Measurements from ENCODE around the gene PRKAR1B. TPM values are rescaled to one million over a fixed set of nuclear protein-coding genes. Genes with fewer than 3 reads are reported as not detected.

The PRKAR1B gene
- total RNA-seq, 2 experiments from 2014 or later: 48.7 to 49.9 TPM

- no peak overlapping the region for H3K4me3 Mint-ChIP-seq
- POLR2A ChIA-PET: interaction anchor here (1.1 kb wide), 1 partner anchor 9 kb away, joined by 3 read pairs; no protein-coding TSS in a partner anchor
- H3K4me1 Mint-ChIP-seq (ENCODE audit: low read depth): no peaks in the 10 kb centered on the region
- H3K9me3 Mint-ChIP-seq: no peaks in the 10 kb centered on the region
- no peak for ATAC-seq
- peaks cover 18% of the 10 kb centered on the region for H3K36me3 Mint-ChIP-seq (ENCODE audit: low read depth)
- TF ChIP-seq CTCF (IDR thresholded peaks at IDR 0.05): no peak
- CTCF ChIA-PET: no interaction called here
- no peaks in the 10 kb centered on the region for H3K27me3 Mint-ChIP-seq
- no peak for DNase-seq
- intact Hi-C loops (cut with micrococcal nuclease): loop anchor here (5.0 kb wide), 1 partner anchor 448 kb away; no protein-coding TSS in a partner anchor
- no peak overlapping the region for H3K27ac Mint-ChIP-seq
Observed at GRCh38 chr7:770741-771166, 43.7 kb upstream of the PRKAR1B start.

DNA sequence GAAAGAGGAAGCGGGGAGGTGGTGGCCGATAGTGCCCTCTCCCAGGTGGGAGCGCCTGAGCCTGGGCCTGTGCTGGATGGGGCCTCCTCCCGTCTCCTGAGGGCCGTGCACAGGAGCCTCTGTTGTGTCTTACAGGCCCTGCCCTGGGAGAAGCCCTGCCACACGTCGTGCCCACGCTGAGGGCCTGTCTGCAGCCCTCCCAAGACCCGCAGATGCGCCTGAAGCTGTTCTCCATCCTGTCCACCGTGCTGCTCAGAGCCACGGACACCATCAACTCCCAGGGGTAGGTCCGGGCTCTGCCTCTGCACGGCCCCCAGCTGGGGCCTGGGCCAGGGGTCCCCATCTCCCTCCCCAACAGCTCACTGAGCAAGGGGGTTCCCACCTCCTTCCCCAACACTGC lies 43.3 kb upstream of the PRKAR1B start:
- intact Hi-C loops (cut with micrococcal nuclease): loop anchor here (5.0 kb wide), 1 partner anchor 448 kb away; no protein-coding TSS in a partner anchor
- DNase-seq (no peak), ATAC-seq (no peak)
- Mint-ChIP-seq H3K27ac (no peak overlapping the region), H3K4me1 (ENCODE audit: low read depth) (no peaks in the 10 kb centered on the region), H3K9me3 (no peaks in the 10 kb centered on the region), H3K36me3 (ENCODE audit: low read depth) (peaks cover 15% of the 10 kb centered on the region), H3K4me3 (no peak overlapping the region), H3K27me3 (no peaks in the 10 kb centered on the region)
- POLR2A ChIA-PET: no interaction called here
- no peak for TF ChIP-seq CTCF (IDR thresholded peaks at IDR 0.05)
- CTCF ChIA-PET: no interaction called here

DNA sequence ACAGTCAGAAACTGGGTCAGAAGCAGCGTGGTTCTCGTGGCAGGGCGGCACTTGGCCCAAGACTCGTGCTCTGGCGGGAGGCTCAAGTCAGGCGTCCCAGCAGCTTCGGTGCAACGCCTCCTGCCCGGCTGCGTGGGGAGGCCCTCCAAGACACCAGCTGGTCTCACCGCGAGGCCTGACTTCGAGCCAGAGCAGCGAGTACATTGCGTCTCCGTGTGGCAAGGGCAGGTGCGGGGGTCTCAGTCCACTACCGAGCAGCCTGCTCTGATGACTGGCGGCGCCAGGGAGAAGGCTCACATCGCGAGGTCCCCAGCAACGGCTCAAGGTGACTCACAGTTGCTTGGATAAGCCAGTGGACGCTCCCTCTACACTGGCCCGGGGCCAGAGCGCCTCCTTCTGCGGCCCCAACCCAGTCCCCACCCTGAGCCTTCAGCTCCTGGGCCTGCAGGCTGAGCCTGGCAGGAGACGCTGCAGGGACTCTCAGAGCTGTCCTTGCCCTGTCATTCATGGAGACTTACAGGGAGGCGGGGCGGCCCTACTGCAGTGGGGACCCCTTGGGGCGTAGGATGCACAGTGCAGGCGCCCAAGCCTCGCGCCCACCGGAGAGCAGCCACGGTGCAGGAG lies 41.9 kb upstream of the PRKAR1B start:
- CTCF ChIA-PET: no interaction called here

GRCh38 chr7:767941-768731 lies 41.1 kb upstream of the PRKAR1B start:
- ATAC-seq (no peak), DNase-seq (no peak)
- no peaks in the 10 kb centered on the region for H3K9me3 Mint-ChIP-seq
- peaks cover 23% of the 10 kb centered on the region for H3K36me3 Mint-ChIP-seq (ENCODE audit: low read depth)
- no peak for TF ChIP-seq CTCF (IDR thresholded peaks at IDR 0.05)
- H3K4me3 Mint-ChIP-seq: no peak overlapping the region
- POLR2A ChIA-PET: interaction anchor here (0.7 kb wide), 1 partner anchor 427 kb away, joined by 3 read pairs; no protein-coding TSS in a partner anchor
- intact Hi-C loops (cut with micrococcal nuclease): no loop called here
- H3K27me3 Mint-ChIP-seq: no peaks in the 10 kb centered on the region
- no peaks in the 10 kb centered on the region for H3K4me1 Mint-ChIP-seq (ENCODE audit: low read depth)
- H3K27ac Mint-ChIP-seq: no peak overlapping the region
- CTCF ChIA-PET: no interaction called here

More for the DNA sequence above, 41.9 kb upstream of the PRKAR1B start:
- Mint-ChIP-seq H3K36me3 (ENCODE audit: low read depth) (peaks cover 22% of the 10 kb centered on the region), H3K4me3 (no peak overlapping the region), H3K9me3 (no peaks in the 10 kb centered on the region), H3K4me1 (ENCODE audit: low read depth) (no peaks in the 10 kb centered on the region), H3K27ac (no peak overlapping the region), H3K27me3 (no peaks in the 10 kb centered on the region)
- POLR2A ChIA-PET: no interaction called here
- DNase-seq (peak; percentile 20), ATAC-seq (peak; percentile 68)
- intact Hi-C loops (cut with micrococcal nuclease): no loop called here
- TF ChIP-seq CTCF (IDR thresholded peaks at IDR 0.05): no peak

- no peak for TF ChIP-seq CTCF (IDR thresholded peaks at IDR 0.05)
- intact Hi-C loops (cut with micrococcal nuclease): no loop called here
- no peak overlapping the region for H3K4me3 Mint-ChIP-seq
- H3K36me3 Mint-ChIP-seq (ENCODE audit: low read depth): peaks cover 23% of the 10 kb centered on the region
- no peaks in the 10 kb centered on the region for H3K27me3 Mint-ChIP-seq
- CTCF ChIA-PET: no interaction called here
- no peak overlapping the region for H3K27ac Mint-ChIP-seq
- no peaks in the 10 kb centered on the region for H3K9me3 Mint-ChIP-seq
- no peak for ATAC-seq
- no peaks in the 10 kb centered on the region for H3K4me1 Mint-ChIP-seq (ENCODE audit: low read depth)
- no peak for DNase-seq
- POLR2A ChIA-PET: interaction anchor here (0.7 kb wide), 1 partner anchor 427 kb away, joined by 3 read pairs; no protein-coding TSS in a partner anchor
Observed at GRCh38 chr7:767580-767940, 40.5 kb upstream of the PRKAR1B start.
